HG02571 (cell line): Measurements from ENCODE around the gene AFAP1.
A peak's percentile ranks its signal among the peaks of the same experiment; 100 is the strongest.

Experiments used
- ATAC-seq: cut with Tn5 transposase; IDR thresholded peaks from one replicate; pipeline ENCODE4 v1.9.1; 2021; ENCODE audit warnings: mild to moderate bottlenecking, moderate library complexity; ENCODE audit not compliant: unreplicated experiment

Gene AFAP1

DNA sequence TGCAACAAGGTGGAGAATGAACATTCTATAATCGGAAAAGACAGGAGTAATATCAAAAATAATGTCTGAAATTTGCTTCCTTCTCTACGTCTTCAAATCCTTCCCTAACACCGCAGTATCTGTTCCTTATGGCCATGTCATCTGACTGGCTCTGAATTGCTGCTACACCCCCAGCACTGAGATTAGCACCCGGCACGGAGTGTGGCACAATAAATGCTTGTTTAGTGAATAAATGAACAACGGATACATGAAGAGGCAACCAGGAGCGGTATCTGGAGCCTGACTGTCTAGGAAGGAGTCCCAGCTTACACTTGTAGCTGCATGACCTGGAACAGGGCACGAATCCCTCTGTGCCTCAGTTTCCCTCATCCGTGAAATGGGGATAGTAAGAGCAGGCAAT, 164.3 kb downstream of the AFAP1 start:
- ATAC-seq = no peak

DNA sequence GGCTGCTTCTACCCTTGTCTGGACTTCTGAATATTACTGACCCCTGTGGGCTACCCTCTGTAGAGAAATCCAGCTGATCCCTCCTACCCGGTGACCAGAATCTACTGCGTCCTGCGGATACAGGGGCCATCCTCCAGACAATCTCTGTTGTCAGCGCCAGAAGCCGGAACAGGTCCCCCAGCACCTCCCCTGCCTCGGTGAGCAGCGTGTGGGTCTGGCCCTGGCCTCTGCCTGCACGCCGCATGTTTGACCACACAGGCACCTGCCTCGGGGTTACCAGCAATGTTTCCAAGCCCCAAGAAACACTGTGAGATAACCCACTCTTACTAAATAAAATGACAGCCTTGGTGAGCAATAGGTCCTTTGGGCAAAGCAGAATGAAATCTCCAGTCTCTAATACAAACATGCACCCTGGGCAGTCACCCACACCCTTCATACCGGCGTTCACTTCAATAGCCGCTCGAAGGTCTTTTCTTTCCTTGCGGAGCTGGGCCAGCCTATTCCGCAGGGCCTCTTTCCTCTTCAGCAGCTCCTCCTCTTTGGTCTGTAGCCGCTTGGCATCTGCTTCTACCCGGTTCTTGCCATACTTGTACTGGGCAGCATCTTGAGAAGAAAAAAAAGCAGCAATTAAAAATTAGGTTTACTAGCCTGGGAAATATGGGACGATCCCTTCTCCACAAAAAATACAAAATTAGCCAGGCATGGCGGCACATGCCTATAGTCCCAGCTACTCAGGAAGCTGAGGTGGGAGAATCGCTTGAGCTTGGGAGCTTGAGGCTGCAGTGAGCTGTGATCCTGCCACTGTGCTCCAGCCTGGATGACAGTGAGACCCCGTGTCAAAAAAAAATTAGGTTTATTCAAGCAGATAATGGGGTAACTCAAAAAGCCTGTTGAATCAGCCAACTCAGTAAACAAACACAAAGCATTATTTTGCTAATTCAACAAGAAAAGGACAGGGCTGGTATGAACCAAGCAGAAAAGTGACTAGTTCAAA, 165.1 kb downstream of the AFAP1 start:
- ATAC-seq = no peak

- ATAC-seq = no peak
Measured at GRCh38 chr4:7773401-7774180, 166.1 kb downstream of the AFAP1 start.

DNA sequence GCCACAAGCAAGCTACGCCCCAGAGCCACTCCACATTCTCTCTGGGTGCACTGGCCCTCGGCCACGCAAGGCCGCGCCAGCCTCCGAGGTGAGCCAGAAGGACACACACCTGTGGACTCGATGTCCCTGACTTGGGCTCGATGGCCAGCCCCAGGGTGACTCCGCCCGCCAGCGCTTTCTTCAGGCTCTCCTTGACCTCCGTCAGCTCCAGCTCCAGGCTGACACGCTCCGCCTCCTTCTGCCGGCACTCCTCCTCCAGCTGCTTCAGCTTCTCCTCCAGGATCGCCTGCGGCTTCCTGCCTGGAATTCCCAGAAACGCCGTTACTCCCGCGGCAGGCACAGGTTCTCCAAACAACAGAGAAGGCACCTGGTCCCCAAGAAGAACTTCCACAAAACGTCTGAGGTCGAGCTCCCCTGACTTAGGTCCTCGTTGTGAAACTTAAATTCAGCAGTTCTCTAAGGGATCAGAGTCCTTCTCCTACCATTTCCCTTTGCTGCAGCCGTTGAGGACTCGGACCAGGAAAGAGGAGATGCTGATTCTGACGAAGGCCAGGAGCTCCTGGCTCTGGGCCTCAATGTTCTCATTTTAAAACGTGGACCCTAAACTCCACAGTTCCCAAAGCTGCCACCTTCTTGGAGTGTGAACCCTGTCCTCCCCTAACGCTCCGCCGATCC, 166.8 kb downstream of the AFAP1 start:
- ATAC-seq = no peak

DNA sequence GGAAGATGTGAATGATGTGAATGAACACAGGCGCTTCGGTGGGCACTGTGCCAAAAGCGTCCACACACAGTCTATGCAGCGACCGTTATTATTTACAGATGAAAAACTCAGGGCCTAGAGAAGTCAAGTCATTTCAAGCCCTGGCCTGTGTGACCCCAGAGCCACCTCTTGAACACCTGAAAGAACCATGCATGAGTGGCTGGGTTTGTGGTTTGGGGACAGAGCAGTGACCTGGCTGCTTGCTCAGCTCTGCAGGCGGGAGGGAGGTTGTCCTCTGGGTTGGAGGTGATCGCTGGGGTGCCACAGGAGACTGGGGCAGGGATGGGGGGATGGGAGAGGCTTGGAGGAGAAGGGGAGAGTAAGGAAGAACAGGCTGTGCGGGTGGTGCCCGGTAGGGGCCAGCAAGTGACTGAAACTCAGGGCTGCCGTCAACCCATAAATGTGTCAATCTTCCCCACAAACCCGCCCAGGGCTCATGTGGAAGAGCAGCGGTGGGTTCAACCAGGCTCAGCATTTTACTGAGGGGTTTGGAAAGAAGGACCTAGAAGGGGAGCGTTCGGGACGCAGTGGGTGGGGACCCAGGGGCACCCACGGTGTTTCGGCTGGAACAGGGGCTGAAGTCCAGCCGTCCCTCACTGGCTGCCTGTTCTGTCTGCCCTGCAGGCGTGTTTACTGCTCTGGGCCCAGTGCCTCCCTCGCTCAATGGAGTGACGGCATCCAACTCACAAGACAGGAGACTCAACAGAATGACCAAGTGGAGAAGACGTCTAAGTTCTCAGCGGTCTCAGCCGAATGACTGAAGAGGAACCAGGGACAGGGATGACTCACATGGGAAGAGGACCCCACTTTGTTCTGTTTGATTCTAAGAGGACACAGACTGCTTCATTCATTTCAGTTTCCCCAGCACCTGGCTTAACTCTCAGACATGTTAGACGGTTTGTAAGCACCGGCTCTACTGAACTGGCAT, 167.8 kb downstream of the AFAP1 start:
- ATAC-seq = peak; percentile 93

GRCh38 chr4:7771056-7771455, 168.6 kb downstream of the AFAP1 start:
- ATAC-seq = no peak

GRCh38 chr4:7770224-7771050, 169.2 kb downstream of the AFAP1 start:
- ATAC-seq = no peak

- ATAC-seq = no peak
Measured at GRCh38 chr4:7769396-7770223, 170.1 kb downstream of the AFAP1 start.

- no peak for ATAC-seq
Measured at GRCh38 chr4:7768736-7769135, 170.9 kb downstream of the AFAP1 start.

DNA sequence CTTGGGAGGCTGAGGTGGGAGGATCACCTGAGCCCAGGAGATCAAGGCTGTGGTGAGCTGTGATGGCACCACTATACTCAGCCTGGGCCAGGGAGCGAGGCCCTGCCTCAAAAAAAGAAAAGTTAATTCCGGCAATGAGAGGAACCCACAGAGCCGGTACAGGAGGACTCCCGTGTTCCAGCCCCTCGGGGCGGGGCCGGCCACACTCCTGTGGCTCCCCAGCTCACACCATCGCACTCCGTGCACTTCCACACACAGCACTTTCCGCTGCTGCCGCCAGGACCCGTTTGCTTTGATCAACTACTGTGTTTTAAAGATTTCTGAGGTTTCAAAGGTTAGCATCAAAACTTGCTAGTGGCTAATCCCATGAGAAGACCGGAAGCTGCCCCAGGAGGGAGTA, 171.7 kb downstream of the AFAP1 start:
- no peak for ATAC-seq

GRCh38 chr4:7767526-7767925, 172.1 kb downstream of the AFAP1 start:
- ATAC-seq = no peak

- no peak for ATAC-seq
Measured at GRCh38 chr4:7766661-7767345, 172.9 kb downstream of the AFAP1 start.

DNA sequence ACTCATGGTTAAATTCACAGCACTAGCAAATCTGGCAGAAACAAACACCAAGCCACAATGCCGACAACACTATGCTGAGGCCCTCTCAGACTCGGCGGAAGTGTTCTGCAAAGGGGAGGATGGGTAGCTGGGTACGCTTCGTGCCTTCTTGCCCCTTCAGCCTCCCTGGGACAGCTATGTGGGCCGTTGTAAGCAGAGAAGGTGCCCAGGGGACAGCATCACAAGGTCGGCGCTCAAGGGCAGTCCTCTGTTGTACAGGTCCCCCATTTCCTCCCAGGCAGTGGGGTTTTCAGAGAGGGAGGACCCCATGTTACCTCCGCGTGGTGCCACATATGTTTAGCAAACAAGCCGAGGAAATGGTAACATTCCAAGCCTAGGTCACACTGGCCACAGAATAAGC, 173.6 kb downstream of the AFAP1 start:
- no peak for ATAC-seq

DNA sequence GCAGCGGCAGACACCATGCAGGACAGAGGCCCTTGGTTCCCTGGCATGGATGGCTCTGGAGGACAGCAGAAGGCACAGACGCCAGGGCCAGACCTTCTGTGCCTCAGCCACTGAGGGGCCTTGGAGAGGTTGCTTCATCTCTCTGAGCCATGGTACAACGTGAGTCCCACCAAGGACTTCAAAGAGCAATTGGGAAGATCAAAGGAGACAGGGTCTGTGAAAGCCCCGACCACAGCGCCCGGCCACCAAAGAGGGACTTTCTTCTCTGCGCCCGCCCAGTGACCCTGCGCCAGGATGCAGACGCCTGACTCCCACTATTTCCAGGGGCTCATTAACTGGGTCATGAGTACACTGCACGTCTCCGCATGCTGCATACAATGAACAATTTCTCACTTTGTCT, 174.0 kb downstream of the AFAP1 start:
- no peak for ATAC-seq

- no peak for ATAC-seq
Measured at GRCh38 chr4:7764466-7764865, 175.2 kb downstream of the AFAP1 start.

GRCh38 chr4:7763788-7764187, 175.9 kb downstream of the AFAP1 start:
- ATAC-seq = no peak

DNA sequence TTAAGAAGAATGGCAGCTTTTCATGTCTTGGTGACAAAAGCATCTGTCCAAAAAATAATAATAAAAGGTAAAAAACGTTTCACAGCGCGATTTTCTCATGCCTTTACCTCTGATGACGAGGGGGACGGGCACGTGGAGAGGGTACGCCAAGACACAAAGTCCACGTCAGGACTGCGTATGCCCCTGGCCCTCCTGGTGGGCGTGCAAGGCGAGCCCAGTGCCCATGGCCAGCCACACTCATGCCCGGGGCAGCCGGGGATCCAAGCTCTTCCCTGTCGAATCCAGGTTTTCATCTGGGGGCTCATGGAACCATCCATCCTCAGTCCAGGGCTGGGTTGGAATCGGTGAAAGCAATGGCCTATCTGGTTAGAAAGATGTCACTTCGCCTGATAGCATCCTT, 176.6 kb downstream of the AFAP1 start:
- ATAC-seq = no peak
